SK-N-MC (cell line): ENCODE results near the gene RMDN3.

ENCODE experiments used
- EZH2 ChIP-seq: fragments of 200-600 bp; sonication (generic); IDR thresholded peaks from one replicate; pipeline ENCODE4 v1.6.1; 2017; ENCODE audit warnings: antibody characterized with exemption
- POLR2AphosphoS5 ChIP-seq: IDR thresholded peaks from 2 replicates; pipeline ENCODE4 v1.6.1; 2012; ENCODE audit warnings: mild to moderate bottlenecking, low read depth, low read length, borderline replicate concordance

GRCh38 chr15:40764629-40765103 is 9.6 kb upstream of the RMDN3 start:
- no peak for TF ChIP-seq EZH2
- no peak for TF ChIP-seq POLR2AphosphoS5
